HT1080 (cell line): ENCODE measurements around the gene SETD1A. TPM values are rescaled to one million over a fixed set of nuclear protein-coding genes. Genes with fewer than 3 reads are reported as not detected.
A peak's percentile ranks its signal among the peaks of the same experiment; 100 is the strongest.
"Not testable (repeated sequence)": the region's sequence is repeated elsewhere in the genome, so short reads cannot be mapped to it uniquely, and the experiment has no call there.

Experiments
- DNase-seq: peaks from one replicate; pipeline ENCODE4 v3.0.0-alpha.2; 2015; ENCODE audit warnings: low read depth
- total RNA-seq: library from RNA; depleted of rRNA; stranded (reverse); fragments of >200 nt; shearing (Covaris generic); gene quantifications from 2 replicates; pipeline ENCODE4 v1.2.3, GENCODE V29; 2014

The SETD1A gene
- total RNA-seq, 1 experiment from 2014 or later, result 5.3 TPM

- peak; percentile 90 for DNase-seq
Measured at GRCh38 chr16:30997725-30998711, 40.5 kb downstream of the SETD1A start.

- DNase-seq, result no peak
Measured at GRCh38 chr16:30998852-30999761, 41.6 kb downstream of the SETD1A start.

GRCh38 chr16:31000671-31001382 lies 43.3 kb downstream of the SETD1A start:
- DNase-seq, result no peak

- DNase-seq, result no peak
Measured at GRCh38 chr16:31001507-31002249, 44.1 kb downstream of the SETD1A start.

GRCh38 chr16:31002250-31002700 lies 44.7 kb downstream of the SETD1A start:
- DNase-seq, result no peak

GRCh38 chr16:31002862-31003341 lies 45.3 kb downstream of the SETD1A start:
- DNase-seq, result no peak

GRCh38 chr16:31003744-31004143 lies 46.2 kb downstream of the SETD1A start:
- no peak for DNase-seq

- DNase-seq, result no peak
Measured at GRCh38 chr16:31004658-31005057, 47.1 kb downstream of the SETD1A start.

GRCh38 chr16:31005350-31006085 lies 48.0 kb downstream of the SETD1A start:
- no peak for DNase-seq

- DNase-seq, result no peak
Measured at GRCh38 chr16:31006086-31006385, 48.5 kb downstream of the SETD1A start.

- DNase-seq, result no peak
Measured at GRCh38 chr16:31006589-31006988, 49.0 kb downstream of the SETD1A start.

- DNase-seq, result no peak
Measured at GRCh38 chr16:31007684-31008083, 50.1 kb downstream of the SETD1A start.

- peak; percentile 93 for DNase-seq
Measured at GRCh38 chr16:31008149-31008548, 50.6 kb downstream of the SETD1A start.

- DNase-seq, result no peak
Measured at GRCh38 chr16:31008551-31008950, 51.0 kb downstream of the SETD1A start.

GRCh38 chr16:31009120-31009519 lies 51.6 kb downstream of the SETD1A start:
- DNase-seq, result no peak

- no peak for DNase-seq
Measured at GRCh38 chr16:31009894-31010584, 52.5 kb downstream of the SETD1A start.

GRCh38 chr16:31010585-31011325 lies 53.2 kb downstream of the SETD1A start, which contains the start of gene STX1B:
TSS of gene STX1B (minus strand) at chr16:31010638. CDS start at chr16:31010396, 242 bp downstream.
- DNase-seq, result no peak

GRCh38 chr16:31011815-31012214 lies 54.3 kb downstream of the SETD1A start:
- DNase-seq, result not testable (repeated sequence)
